Thyroid gland (tissue), 4 donors: ENCODE measurements around the gene DLGAP1.

Experiments used
- POLR2A ChIP-seq, 2 donors: fragments of 450-650 bp; IDR thresholded peaks; one replicate each; pipeline ENCODE4 v1.6.1; 2017; ENCODE audit warnings: antibody characterized with exemption in 2 of 2, mild to moderate bottlenecking in 2 of 2, moderate library complexity in 1 of 2
- TF ChIP-seq, protein P1 (sequence below), 6 experiments: fragments of 200-600 bp in 3 of 6; fragments of 450-650 bp in 3 of 6; sonication (generic) in 3 of 6; IDR thresholded peaks; one replicate each; pipeline ENCODE4 v1.5.1; 2016 to 2019; ENCODE audit warnings: antibody characterized with exemption in 6 of 6, mild to moderate bottlenecking in 2 of 6, inconsistent platforms in 1 of 6, moderate library complexity in 1 of 6

DNA sequence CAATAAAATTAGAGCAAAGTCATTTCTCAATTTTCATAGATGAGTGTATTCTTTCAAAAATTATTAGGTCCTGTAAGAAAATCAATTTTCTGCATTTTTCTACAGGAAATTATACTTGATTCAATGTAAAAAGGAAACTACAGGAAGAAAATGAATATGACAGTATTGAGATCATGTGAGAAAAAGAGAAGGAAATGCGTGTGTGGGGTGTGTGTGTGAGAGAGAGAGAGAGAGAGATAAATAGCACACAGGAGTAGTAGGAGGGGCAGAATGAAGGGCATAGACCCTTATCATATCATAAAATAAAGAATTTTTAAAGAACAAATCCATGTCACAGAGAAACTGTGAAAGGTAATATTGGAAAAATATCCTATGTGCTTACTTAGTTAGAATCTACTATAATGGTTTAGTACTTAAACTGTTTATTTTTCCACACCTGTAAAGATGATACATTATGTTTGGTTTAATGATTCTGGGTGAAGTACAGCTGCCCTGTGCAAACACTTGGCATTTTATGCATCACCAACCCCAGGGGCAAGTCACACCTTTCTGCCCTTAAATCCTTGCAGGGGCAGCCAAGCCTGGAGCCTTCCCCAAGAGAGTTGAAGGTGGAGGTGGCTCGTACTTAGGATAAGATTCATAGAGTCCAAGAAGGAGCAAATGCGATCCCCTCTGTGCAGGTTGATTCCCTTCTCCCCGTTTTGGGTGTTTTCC is 728.7 kb downstream of the DLGAP1 start:
- TF ChIP-seq, protein P1, sequence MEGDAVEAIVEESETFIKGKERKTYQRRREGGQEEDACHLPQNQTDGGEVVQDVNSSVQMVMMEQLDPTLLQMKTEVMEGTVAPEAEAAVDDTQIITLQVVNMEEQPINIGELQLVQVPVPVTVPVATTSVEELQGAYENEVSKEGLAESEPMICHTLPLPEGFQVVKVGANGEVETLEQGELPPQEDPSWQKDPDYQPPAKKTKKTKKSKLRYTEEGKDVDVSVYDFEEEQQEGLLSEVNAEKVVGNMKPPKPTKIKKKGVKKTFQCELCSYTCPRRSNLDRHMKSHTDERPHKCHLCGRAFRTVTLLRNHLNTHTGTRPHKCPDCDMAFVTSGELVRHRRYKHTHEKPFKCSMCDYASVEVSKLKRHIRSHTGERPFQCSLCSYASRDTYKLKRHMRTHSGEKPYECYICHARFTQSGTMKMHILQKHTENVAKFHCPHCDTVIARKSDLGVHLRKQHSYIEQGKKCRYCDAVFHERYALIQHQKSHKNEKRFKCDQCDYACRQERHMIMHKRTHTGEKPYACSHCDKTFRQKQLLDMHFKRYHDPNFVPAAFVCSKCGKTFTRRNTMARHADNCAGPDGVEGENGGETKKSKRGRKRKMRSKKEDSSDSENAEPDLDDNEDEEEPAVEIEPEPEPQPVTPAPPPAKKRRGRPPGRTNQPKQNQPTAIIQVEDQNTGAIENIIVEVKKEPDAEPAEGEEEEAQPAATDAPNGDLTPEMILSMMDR (IDR thresholded peaks at IDR 0.05), result no peak
- no peak for TF ChIP-seq POLR2A (IDR thresholded peaks at IDR 0.05)
